Mucosa of stomach (tissue), 1 donor: Measurements from ENCODE around the gene SLC41A3.

Source experiments
- H3K27me3 ChIP-seq: one replicate; pipeline ENCODE4 v1.7.0; 2013; ENCODE audit warnings: mild to moderate bottlenecking, low read length; ENCODE audit not compliant: control insufficient read depth, insufficient read depth
- H3K36me3 ChIP-seq: one replicate; pipeline ENCODE4 v1.7.0; 2013; ENCODE audit warnings: low read length; ENCODE audit not compliant: control insufficient read depth, insufficient read depth
- H3K4me1 ChIP-seq: one replicate; pipeline ENCODE4 v1.7.0; 2013; ENCODE audit warnings: mild to moderate bottlenecking, low read length; ENCODE audit not compliant: control insufficient read depth, insufficient read depth
- H3K4me3 ChIP-seq: one replicate; pipeline ENCODE4 v1.7.0; 2013; ENCODE audit warnings: low read length
- H3K9ac ChIP-seq: one replicate; pipeline ENCODE4 v1.7.0; 2013; ENCODE audit warnings: mild to moderate bottlenecking, low read length, moderate library complexity
- H3K9me3 ChIP-seq: one replicate; pipeline ENCODE4 v1.7.0; 2013; ENCODE audit warnings: mild to moderate bottlenecking, low read length, moderate library complexity; ENCODE audit not compliant: control insufficient read depth
- donor health status: Pancreatic carcinoma.

SLC41A3 gene

GRCh38 chr3:126126811-126127431 is 43.0 kb upstream of the SLC41A3 start:
- no peaks in the 10 kb centered on the region for H3K9me3 ChIP-seq
- no peak overlapping the region for H3K9ac ChIP-seq
- no peaks in the 10 kb centered on the region for H3K27me3 ChIP-seq
- H3K36me3 ChIP-seq, result no peaks in the 10 kb centered on the region
- peaks cover 16% of the 10 kb centered on the region for H3K4me1 ChIP-seq
- no peak overlapping the region for H3K4me3 ChIP-seq

GRCh38 chr3:126126286-126126685 is 42.4 kb upstream of the SLC41A3 start:
- Histone ChIP-seq H3K9me3 (no peaks in the 10 kb centered on the region), H3K4me3 (no peak overlapping the region), H3K36me3 (no peaks in the 10 kb centered on the region), H3K4me1 (peaks cover 16% of the 10 kb centered on the region), H3K9ac (no peak overlapping the region), H3K27me3 (no peaks in the 10 kb centered on the region)

- Histone ChIP-seq H3K4me3 (no peak overlapping the region), H3K9me3 (no peaks in the 10 kb centered on the region), H3K9ac (no peak overlapping the region), H3K36me3 (no peaks in the 10 kb centered on the region), H3K27me3 (no peaks in the 10 kb centered on the region), H3K4me1 (peaks cover 16% of the 10 kb centered on the region)
These were observed 41.9 kb upstream of the SLC41A3 start for GRCh38 chr3:126125781-126126251.

GRCh38 chr3:126125341-126125740 is 41.4 kb upstream of the SLC41A3 start:
- H3K27me3 ChIP-seq, result no peaks in the 10 kb centered on the region
- peaks cover 14% of the 10 kb centered on the region for H3K4me1 ChIP-seq
- no peaks in the 10 kb centered on the region for H3K36me3 ChIP-seq
- no peak overlapping the region for H3K4me3 ChIP-seq
- H3K9me3 ChIP-seq, result no peaks in the 10 kb centered on the region
- no peak overlapping the region for H3K9ac ChIP-seq

- Histone ChIP-seq H3K36me3 (no peaks in the 10 kb centered on the region), H3K9ac (no peak overlapping the region), H3K27me3 (no peaks in the 10 kb centered on the region), H3K4me1 (peaks cover 10% of the 10 kb centered on the region), H3K9me3 (no peaks in the 10 kb centered on the region), H3K4me3 (no peak overlapping the region)
These were observed 41.0 kb upstream of the SLC41A3 start for GRCh38 chr3:126124896-126125295.

- no peaks in the 10 kb centered on the region for H3K36me3 ChIP-seq
- H3K9me3 ChIP-seq, result no peaks in the 10 kb centered on the region
- H3K4me1 ChIP-seq, result peaks cover 4% of the 10 kb centered on the region
- no peak overlapping the region for H3K4me3 ChIP-seq
- H3K27me3 ChIP-seq, result no peaks in the 10 kb centered on the region
- H3K9ac ChIP-seq, result no peak overlapping the region
These were observed 40.4 kb upstream of the SLC41A3 start for GRCh38 chr3:126124148-126124868.

GRCh38 chr3:126121632-126122031 is 37.7 kb upstream of the SLC41A3 start:
- Histone ChIP-seq H3K4me1 (no peaks in the 10 kb centered on the region), H3K9ac (no peak overlapping the region), H3K9me3 (no peaks in the 10 kb centered on the region), H3K4me3 (no peak overlapping the region), H3K36me3 (no peaks in the 10 kb centered on the region), H3K27me3 (no peaks in the 10 kb centered on the region)

GRCh38 chr3:126121074-126121473 is 37.1 kb upstream of the SLC41A3 start:
- H3K4me1 ChIP-seq, result no peaks in the 10 kb centered on the region
- H3K27me3 ChIP-seq, result no peaks in the 10 kb centered on the region
- H3K4me3 ChIP-seq, result no peak overlapping the region
- no peaks in the 10 kb centered on the region for H3K9me3 ChIP-seq
- H3K36me3 ChIP-seq, result no peaks in the 10 kb centered on the region
- H3K9ac ChIP-seq, result no peak overlapping the region

- H3K4me3 ChIP-seq, result no peak overlapping the region
- H3K27me3 ChIP-seq, result no peaks in the 10 kb centered on the region
- H3K4me1 ChIP-seq, result no peaks in the 10 kb centered on the region
- no peaks in the 10 kb centered on the region for H3K9me3 ChIP-seq
- no peak overlapping the region for H3K9ac ChIP-seq
- no peaks in the 10 kb centered on the region for H3K36me3 ChIP-seq
These were observed 36.1 kb upstream of the SLC41A3 start for GRCh38 chr3:126119976-126120375.

GRCh38 chr3:126119008-126119675 is 35.2 kb upstream of the SLC41A3 start:
- no peaks in the 10 kb centered on the region for H3K4me1 ChIP-seq
- no peak overlapping the region for H3K9ac ChIP-seq
- H3K4me3 ChIP-seq, result no peak overlapping the region
- H3K27me3 ChIP-seq, result no peaks in the 10 kb centered on the region
- H3K9me3 ChIP-seq, result no peaks in the 10 kb centered on the region
- H3K36me3 ChIP-seq, result no peaks in the 10 kb centered on the region

GRCh38 chr3:126118591-126118990 is 34.7 kb upstream of the SLC41A3 start:
- Histone ChIP-seq H3K4me3 (no peak overlapping the region), H3K4me1 (no peaks in the 10 kb centered on the region), H3K36me3 (no peaks in the 10 kb centered on the region), H3K9me3 (no peaks in the 10 kb centered on the region), H3K9ac (no peak overlapping the region), H3K27me3 (no peaks in the 10 kb centered on the region)

GRCh38 chr3:126117786-126118185 is 33.9 kb upstream of the SLC41A3 start:
- no peak overlapping the region for H3K4me3 ChIP-seq
- H3K4me1 ChIP-seq, result no peaks in the 10 kb centered on the region
- H3K9me3 ChIP-seq, result no peaks in the 10 kb centered on the region
- H3K36me3 ChIP-seq, result no peaks in the 10 kb centered on the region
- no peak overlapping the region for H3K9ac ChIP-seq
- no peaks in the 10 kb centered on the region for H3K27me3 ChIP-seq
